ENCODE data around the gene FJX1.

- TF ChIP-seq CTCF (IDR thresholded peaks at IDR 0.05 in 2 of 3, conservative IDR thresholded peaks at IDR 0.05 in 1 of 3; ENCODE audit: borderline replicate concordance in 1 of 3, insufficient read depth in 1 of 3, low read depth in 2 of 3, low read length in 2 of 3) (no peak), MAX (IDR thresholded peaks at IDR 0.05) (no peak), POLR2A (IDR thresholded peaks at IDR 0.05; ENCODE audit: borderline replicate concordance, extremely low read depth, insufficient read depth, insufficient read length) (no peak), RAD21 (IDR thresholded peaks at IDR 0.05; ENCODE audit: low read depth) (no peak), ZBTB33 (IDR thresholded peaks at IDR 0.05; ENCODE audit: extremely low read depth, insufficient replicate concordance, low read length) (no peak), REST (IDR thresholded peaks at IDR 0.05; ENCODE audit: low read depth) (no peak), ATF3 (IDR thresholded peaks at IDR 0.05) (no peak), ELF1 (IDR thresholded peaks at IDR 0.05; ENCODE audit: borderline replicate concordance, low read depth) (no peak), EZH2 (IDR thresholded peaks at IDR 0.05) (no peak), POLR2AphosphoS5 (IDR thresholded peaks at IDR 0.05; ENCODE audit: low read depth, low read length) (no peak), JUND (IDR thresholded peaks at IDR 0.05) (no peak), CEBPB (IDR thresholded peaks at IDR 0.05; ENCODE audit: low read depth) (no peak), ZFX (IDR thresholded peaks at IDR 0.05) (no peak)
Observed at GRCh38 chr11:35664977-35665441, 46.7 kb downstream of the FJX1 start.
